Smooth muscle cell (in vitro differentiated cells): Measurements from ENCODE around the gene HTR2C. TPM values are rescaled to one million over a fixed set of nuclear protein-coding genes. Genes with fewer than 3 reads are reported as not detected.

ENCODE experiments used
- DNase-seq: peaks from one replicate; lab custom pipeline; 2025; ENCODE audit not compliant: unreplicated experiment; lab: John Stamatoyannopoulos, UW
- H2AFZ ChIP-seq: fragments of 200-600 bp; sonication (generic); 2 replicates; pipeline ENCODE4 v1.6.0; 2016; ENCODE audit warnings: antibody characterized with exemption, low read depth, mild to moderate bottlenecking
- H3F3A ChIP-seq: fragments of 200-600 bp; sonication (generic); 2 replicates; pipeline ENCODE4 v1.6.0; 2017; ENCODE audit warnings: antibody characterized with exemption, low read depth
- H3K27ac ChIP-seq: fragments of 200-600 bp; sonication (generic); 2 replicates; pipeline ENCODE4 v1.5.1; 2016; ENCODE audit warnings: low read depth, mild to moderate bottlenecking
- H3K27me3 ChIP-seq: fragments of 200-600 bp; sonication (generic); 2 replicates; pipeline ENCODE4 v1.6.1; 2016; ENCODE audit warnings: low read depth, mild to moderate bottlenecking
- H3K36me3 ChIP-seq: fragments of 200-600 bp; sonication (generic); 2 replicates; pipeline ENCODE4 v1.5.1; 2016; ENCODE audit warnings: low read depth
- H3K4me1 ChIP-seq: fragments of 200-600 bp; sonication (generic); 2 replicates; pipeline ENCODE4 v1.5.1; 2016; ENCODE audit warnings: low read depth
- H3K4me2 ChIP-seq: fragments of 200-600 bp; sonication (generic); 2 replicates; pipeline ENCODE4 v1.6.0; 2016; ENCODE audit warnings: mild to moderate bottlenecking
- H3K4me3 ChIP-seq: fragments of 200-600 bp; sonication (generic); 2 replicates; pipeline ENCODE4 v1.5.1; 2016; ENCODE audit warnings: mild to moderate bottlenecking
- H3K79me2 ChIP-seq: fragments of 200-600 bp; sonication (generic); 2 replicates; pipeline ENCODE4 v1.6.0; 2016; ENCODE audit warnings: low read depth, mild to moderate bottlenecking
- H3K9ac ChIP-seq: fragments of 200-600 bp; sonication (generic); 2 replicates; pipeline ENCODE4 v1.6.0; 2016; ENCODE audit warnings: low read depth
- H3K9me3 ChIP-seq: fragments of 200-600 bp; sonication (generic); replicated peaks from 2 replicates; pipeline ENCODE4 v1.5.1; 2016; ENCODE audit warnings: low read depth
- H4K20me1 ChIP-seq: fragments of 200-600 bp; sonication (generic); 2 replicates; pipeline ENCODE4 v1.6.0; 2016; ENCODE audit warnings: low read depth
- WGBS: methylation state at CpG from one replicate; pipeline ENCODE4 v1.1.7; 2016; ENCODE audit warnings: low lambda C conversion rate; 5-methylcytosine and 5-hydroxymethylcytosine counted together
- polyA plus RNA-seq: library from polyadenylated mRNA; unstranded; fragments of >200 nt; fragmentation: Nextera tagmentation; extraction: Ambion mirVana; gene quantifications from 2 replicates; pipeline ENCODE4 v1.2.1, GENCODE V29; 2016
- total RNA-seq: library from RNA; depleted of rRNA; stranded (reverse); fragments of >200 nt; gene quantifications from 2 replicates; pipeline ENCODE4 v1.2.3, GENCODE V29; 2014
- TF ChIP-seq, protein P1 (sequence below): fragments of 200-600 bp; sonication (generic); IDR thresholded peaks from 2 replicates; pipeline ENCODE4 v1.5.1; 2017; ENCODE audit warnings: borderline replicate concordance, mild to moderate bottlenecking, antibody characterized with exemption; ENCODE audit not compliant: insufficient read depth, poor library complexity, severe bottlenecking

The HTR2C gene
- total and polyA plus RNA-seq, 2 experiments from 2014 or later = 0.09 to 0.19 TPM

DNA sequence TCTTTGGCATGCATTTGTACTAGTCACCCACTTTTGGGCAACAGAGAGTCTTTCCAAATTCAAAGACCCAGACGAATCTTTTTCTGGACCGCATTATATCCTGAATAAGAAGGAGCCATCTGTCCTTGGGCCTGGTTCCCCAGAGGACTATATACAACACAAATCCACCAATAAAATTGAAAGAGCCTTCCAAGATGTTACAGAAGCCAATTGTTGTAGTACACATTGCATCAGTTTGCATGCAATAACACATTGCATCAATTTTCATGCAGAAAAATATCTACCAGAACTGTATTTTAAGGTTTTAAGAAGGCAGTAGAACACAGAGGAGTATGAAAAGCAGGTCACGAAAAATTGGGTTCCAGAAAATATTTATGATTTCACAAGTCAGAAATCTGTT lies 203.2 kb downstream of the HTR2C start:
- Histone ChIP-seq H2AFZ (no peak overlapping the region), H3K4me1 (no peaks in the 10 kb centered on the region), H4K20me1 (no peaks in the 10 kb centered on the region), H3F3A (no peaks in the 10 kb centered on the region), H3K79me2 (no peaks in the 10 kb centered on the region), H3K27ac (no peak overlapping the region), H3K36me3 (no peaks in the 10 kb centered on the region), H3K4me3 (no peak overlapping the region), H3K4me2 (no peak overlapping the region), H3K27me3 (no peaks in the 10 kb centered on the region), H3K9ac (no peak overlapping the region), H3K9me3 (no peaks in the 10 kb centered on the region)
- TF ChIP-seq, protein P1, sequence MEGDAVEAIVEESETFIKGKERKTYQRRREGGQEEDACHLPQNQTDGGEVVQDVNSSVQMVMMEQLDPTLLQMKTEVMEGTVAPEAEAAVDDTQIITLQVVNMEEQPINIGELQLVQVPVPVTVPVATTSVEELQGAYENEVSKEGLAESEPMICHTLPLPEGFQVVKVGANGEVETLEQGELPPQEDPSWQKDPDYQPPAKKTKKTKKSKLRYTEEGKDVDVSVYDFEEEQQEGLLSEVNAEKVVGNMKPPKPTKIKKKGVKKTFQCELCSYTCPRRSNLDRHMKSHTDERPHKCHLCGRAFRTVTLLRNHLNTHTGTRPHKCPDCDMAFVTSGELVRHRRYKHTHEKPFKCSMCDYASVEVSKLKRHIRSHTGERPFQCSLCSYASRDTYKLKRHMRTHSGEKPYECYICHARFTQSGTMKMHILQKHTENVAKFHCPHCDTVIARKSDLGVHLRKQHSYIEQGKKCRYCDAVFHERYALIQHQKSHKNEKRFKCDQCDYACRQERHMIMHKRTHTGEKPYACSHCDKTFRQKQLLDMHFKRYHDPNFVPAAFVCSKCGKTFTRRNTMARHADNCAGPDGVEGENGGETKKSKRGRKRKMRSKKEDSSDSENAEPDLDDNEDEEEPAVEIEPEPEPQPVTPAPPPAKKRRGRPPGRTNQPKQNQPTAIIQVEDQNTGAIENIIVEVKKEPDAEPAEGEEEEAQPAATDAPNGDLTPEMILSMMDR = no peak
- 85% methylated on average over 3 of the region's 3 CpGs for WGBS
- DNase-seq = no peak

DNA sequence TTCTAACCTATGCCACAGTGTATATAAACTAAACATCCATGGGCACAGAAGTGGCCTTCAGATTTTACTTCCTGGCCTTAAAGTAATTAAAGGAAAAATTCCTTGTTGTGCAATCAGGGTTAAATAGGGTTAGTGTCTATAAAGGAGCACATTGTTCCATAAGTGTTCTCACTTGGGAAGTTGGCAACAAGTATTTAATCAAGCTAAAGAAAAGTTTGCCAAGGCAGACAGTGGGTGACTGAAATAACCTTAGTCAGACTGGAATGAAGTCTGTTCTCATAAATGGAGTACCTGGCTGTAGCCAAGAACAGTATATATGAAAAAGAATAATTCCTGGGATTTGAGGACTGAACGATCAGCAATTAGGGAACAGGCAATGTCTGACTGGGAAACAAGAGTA lies 213.6 kb downstream of the HTR2C start:
- Histone ChIP-seq H3K4me3 (no peak overlapping the region), H3K36me3 (no peaks in the 10 kb centered on the region), H3K4me1 (no peaks in the 10 kb centered on the region), H3K79me2 (no peaks in the 10 kb centered on the region), H3K27ac (no peak overlapping the region), H3K9ac (no peak overlapping the region), H3K27me3 (no peaks in the 10 kb centered on the region), H3K4me2 (no peak overlapping the region), H2AFZ (no peak overlapping the region), H4K20me1 (no peaks in the 10 kb centered on the region), H3K9me3 (no peaks in the 10 kb centered on the region), H3F3A (no peaks in the 10 kb centered on the region)
- WGBS = 86% methylated on average over 1 of the region's 1 CpG
- TF ChIP-seq, protein P1 = no peak
- DNase-seq = no peak

DNA sequence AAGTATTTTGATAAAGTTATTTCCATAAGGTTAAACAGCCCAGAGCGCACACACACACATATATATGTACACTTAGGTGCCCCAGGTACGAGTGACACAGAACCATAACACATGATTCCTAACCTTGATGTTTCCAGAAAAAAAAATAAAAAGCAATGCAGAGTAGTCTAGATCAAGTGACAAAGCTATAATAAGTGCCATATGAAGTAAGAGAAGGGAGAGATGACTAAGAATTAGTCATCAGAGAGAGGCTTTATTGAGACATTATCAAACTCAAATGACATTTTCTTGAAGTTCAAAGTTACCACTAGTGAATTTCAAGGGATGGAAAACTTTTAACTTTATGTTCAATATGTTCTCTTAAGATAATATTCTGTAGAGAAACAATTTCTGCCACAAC lies 215.0 kb downstream of the HTR2C start:
- Histone ChIP-seq H4K20me1 (no peaks in the 10 kb centered on the region), H3K4me1 (no peaks in the 10 kb centered on the region)
- no peak for DNase-seq

DNA sequence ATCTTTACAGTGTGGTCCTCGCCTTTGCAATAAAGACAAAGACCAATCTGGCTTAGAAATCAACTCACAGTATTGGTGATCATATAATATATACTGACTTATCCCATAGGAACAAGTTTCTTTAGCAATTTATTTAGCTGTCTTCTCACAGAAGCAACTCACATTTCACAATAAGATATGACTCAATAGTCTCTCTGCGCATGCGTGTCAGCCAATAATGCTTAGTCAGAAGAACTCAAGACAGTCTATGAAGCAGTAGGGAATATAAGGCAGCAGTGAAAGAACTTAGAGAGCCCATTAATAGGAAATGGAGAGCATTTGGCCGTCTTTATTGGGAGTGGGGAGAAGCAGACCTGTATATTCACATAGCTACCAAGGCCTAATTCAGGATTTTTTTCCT lies 216.8 kb downstream of the HTR2C start:
- Histone ChIP-seq H4K20me1 (no peaks in the 10 kb centered on the region), H3K9ac (no peak overlapping the region), H3K4me1 (no peaks in the 10 kb centered on the region), H3K4me3 (no peak overlapping the region), H3K27me3 (no peaks in the 10 kb centered on the region), H3K27ac (no peak overlapping the region), H3K4me2 (no peak overlapping the region), H2AFZ (no peak overlapping the region), H3F3A (no peaks in the 10 kb centered on the region), H3K36me3 (no peaks in the 10 kb centered on the region), H3K79me2 (no peaks in the 10 kb centered on the region), H3K9me3 (no peaks in the 10 kb centered on the region)
- TF ChIP-seq, protein P1 = no peak
- 67% methylated on average over 4 of the region's 4 CpGs for WGBS
- no peak for DNase-seq

More for the DNA sequence above, 215.0 kb downstream of the HTR2C start:
- no peaks in the 10 kb centered on the region for H3F3A ChIP-seq
- no peaks in the 10 kb centered on the region for H3K27me3 ChIP-seq
- H2AFZ ChIP-seq = no peak overlapping the region
- no peaks in the 10 kb centered on the region for H3K36me3 ChIP-seq
- 77% methylated on average over 2 of the region's 2 CpGs for WGBS
- no peak overlapping the region for H3K4me3 ChIP-seq
- no peaks in the 10 kb centered on the region for H3K9me3 ChIP-seq
- TF ChIP-seq, protein P1 = no peak
- H3K9ac ChIP-seq = no peak overlapping the region
- no peaks in the 10 kb centered on the region for H3K79me2 ChIP-seq
- H3K4me2 ChIP-seq = no peak overlapping the region
- H3K27ac ChIP-seq = peak overlapping the region; percentile 39
